ENCODE results near the gene IGIP. TPM values are rescaled to one million over a fixed set of nuclear protein-coding genes. Genes with fewer than 3 reads are reported as not detected.

Gene IGIP
- total and polyA plus RNA-seq, 10 donors, result 4.7 to 20.4 (median 11.2) TPM

DNA sequence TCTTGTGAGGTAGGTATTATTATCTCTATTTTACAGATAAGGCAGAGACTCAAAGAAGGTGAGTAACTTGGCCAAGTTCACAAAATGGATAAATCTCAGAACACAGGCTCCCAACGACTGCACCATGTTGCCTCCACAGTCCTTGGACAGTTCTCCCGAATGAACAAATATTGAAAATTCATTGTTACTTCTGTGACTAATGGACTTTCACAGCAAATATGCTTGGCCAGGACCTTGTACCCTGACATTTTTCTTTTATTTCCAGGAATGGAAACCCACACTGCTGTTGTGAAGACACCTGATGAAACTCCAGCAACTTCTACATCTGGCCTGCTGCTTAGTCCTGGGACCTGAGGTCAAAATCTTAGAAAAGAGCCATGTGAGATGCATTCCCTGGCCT is 46.7 kb downstream of the IGIP start:
- Histone ChIP-seq H3K4me3 (no peak overlapping the region), H3K36me3 (no peaks in the 10 kb centered on the region), H3K27me3 (replicated peaks in 1 of 7) (no peaks in the 10 kb centered on the region), H3K27ac (no peak overlapping the region), H3K9me3 (no peaks in the 10 kb centered on the region), H3K4me1 (peaks cover 4 to 38% (median 16%) of the 10 kb centered on the region in 6 donors)
- TF ChIP-seq POLR2AphosphoS5 (IDR thresholded peaks at IDR 0.05) (no peak), POLR2A (IDR thresholded peaks at IDR 0.05) (no peak)
- TF ChIP-seq, protein P1, sequence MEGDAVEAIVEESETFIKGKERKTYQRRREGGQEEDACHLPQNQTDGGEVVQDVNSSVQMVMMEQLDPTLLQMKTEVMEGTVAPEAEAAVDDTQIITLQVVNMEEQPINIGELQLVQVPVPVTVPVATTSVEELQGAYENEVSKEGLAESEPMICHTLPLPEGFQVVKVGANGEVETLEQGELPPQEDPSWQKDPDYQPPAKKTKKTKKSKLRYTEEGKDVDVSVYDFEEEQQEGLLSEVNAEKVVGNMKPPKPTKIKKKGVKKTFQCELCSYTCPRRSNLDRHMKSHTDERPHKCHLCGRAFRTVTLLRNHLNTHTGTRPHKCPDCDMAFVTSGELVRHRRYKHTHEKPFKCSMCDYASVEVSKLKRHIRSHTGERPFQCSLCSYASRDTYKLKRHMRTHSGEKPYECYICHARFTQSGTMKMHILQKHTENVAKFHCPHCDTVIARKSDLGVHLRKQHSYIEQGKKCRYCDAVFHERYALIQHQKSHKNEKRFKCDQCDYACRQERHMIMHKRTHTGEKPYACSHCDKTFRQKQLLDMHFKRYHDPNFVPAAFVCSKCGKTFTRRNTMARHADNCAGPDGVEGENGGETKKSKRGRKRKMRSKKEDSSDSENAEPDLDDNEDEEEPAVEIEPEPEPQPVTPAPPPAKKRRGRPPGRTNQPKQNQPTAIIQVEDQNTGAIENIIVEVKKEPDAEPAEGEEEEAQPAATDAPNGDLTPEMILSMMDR (IDR thresholded peaks at IDR 0.05 in 8 of 11, conservative IDR thresholded peaks at IDR 0.05 in 3 of 11), result no peak
- WGBS, 5 donors, result 88 to 98% (median 95%) methylated on average over 2 of the region's 2 CpGs
- DNase-seq, result no peak
- intact Hi-C loops (cut with DNase I; ENCODE audit: low total_unique reads), result no loop called here

DNA sequence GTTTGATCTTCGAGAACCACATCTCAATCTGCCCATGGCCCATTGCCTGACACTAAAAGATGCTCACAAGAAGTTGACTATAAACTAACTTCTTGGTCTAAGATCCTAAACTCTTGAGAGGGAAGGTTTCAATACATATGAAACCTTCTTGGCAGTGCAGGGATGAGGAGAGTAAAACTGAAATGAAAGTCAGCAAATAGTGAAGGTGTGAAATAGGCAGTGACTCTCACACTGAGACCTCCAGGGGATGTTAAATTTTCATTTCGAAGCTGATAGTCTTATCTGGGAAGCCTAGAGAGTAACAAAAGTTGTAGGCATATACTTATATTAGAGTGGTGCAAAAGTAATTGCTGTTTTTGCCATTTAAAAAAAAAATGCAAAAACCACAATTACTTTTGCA is 48.3 kb downstream of the IGIP start:
- peak overlapping the region in 3 of 8 donors; percentile 93 to 99 (median 96) for H3K27ac ChIP-seq
- 92 to 99% (median 93%) methylated on average over 2 of the region's 2 CpGs for WGBS, 5 donors
- intact Hi-C loops (cut with DNase I; ENCODE audit: low total_unique reads), result no loop called here

GRCh38 chr5:140174465-140175366 is 49.0 kb downstream of the IGIP start, which contains the start of gene CYSTM1:
Gene CYSTM1, plus strand, starts transcription at chr5:140175188. Its CDS starts 19,278 bp downstream, at chr5:140194466.
- Histone ChIP-seq H3K36me3 (no peaks in the 10 kb centered on the region), H3K27me3 (replicated peaks in 1 of 7) (no peaks in the 10 kb centered on the region), H3K27ac (peak within 1 kb of the TSS; percentile 45 to 99 (median 95)), H3K4me3 (peak within 1 kb of the TSS; percentile 62 to 96 (median 90)), H3K4me1 (peaks cover 4 to 48% (median 21%) of the 10 kb centered on the region in 6 donors), H3K9me3 (no peaks in the 10 kb centered on the region)
- intact Hi-C loops (cut with DNase I; ENCODE audit: low total_unique reads), result no loop called here
- TF ChIP-seq, protein P1 (IDR thresholded peaks at IDR 0.05 in 8 of 11, conservative IDR thresholded peaks at IDR 0.05 in 3 of 11), result peak in 4 of 11 experiments; percentile 8 to 39 (median 21)
- TF ChIP-seq POLR2A (IDR thresholded peaks at IDR 0.05) (peak in 1 of 3 donors; percentile 21), POLR2AphosphoS5 (IDR thresholded peaks at IDR 0.05) (peak; percentile 94 to 96 (median 95))
- DNase-seq, result peak; percentile 99
- 2 to 13% (median 3%) methylated on average over 9 to 61 of the region's 61 CpGs for WGBS, 5 donors

More for the DNA sequence above, 48.3 kb downstream of the IGIP start:
- TF ChIP-seq, protein P1 (IDR thresholded peaks at IDR 0.05 in 8 of 11, conservative IDR thresholded peaks at IDR 0.05 in 3 of 11), result no peak
- TF ChIP-seq POLR2A (IDR thresholded peaks at IDR 0.05) (no peak), POLR2AphosphoS5 (IDR thresholded peaks at IDR 0.05) (no peak)
- Histone ChIP-seq H3K4me1 (peaks cover 4 to 49% (median 21%) of the 10 kb centered on the region in 6 donors), H3K9me3 (no peaks in the 10 kb centered on the region), H3K27me3 (replicated peaks in 1 of 7) (no peaks in the 10 kb centered on the region), H3K36me3 (no peaks in the 10 kb centered on the region), H3K4me3 (no peak overlapping the region)
- DNase-seq, result no peak

All from spleen (tissue), 11 donors.